Epithelial cell of proximal tubule (primary cell): ENCODE data around the gene NOCT. TPM values are rescaled to one million over a fixed set of nuclear protein-coding genes. Genes with fewer than 3 reads are reported as not detected.

Source experiments
- DNase-seq: peaks from one replicate; pipeline ENCODE4 v3.0.0-alpha.2; 2011; ENCODE audit warnings: low read depth
- H3K4me3 ChIP-seq: 2 replicates; pipeline ENCODE4 v1.5.1; 2011; ENCODE audit warnings: low read depth, mild to moderate bottlenecking, low read length
- CTCF ChIP-seq: conservative IDR thresholded peaks from 2 replicates; pipeline ENCODE4 v1.5.1; 2012; ENCODE audit warnings: low read depth, mild to moderate bottlenecking, low read length
- total RNA-seq: library from RNA; depleted of rRNA; stranded (reverse); fragments of >200 nt; gene quantifications from 2 replicates; pipeline ENCODE4 v1.2.3, GENCODE V29; 2015

Gene NOCT
- total RNA-seq, 1 donor from 2014 or later: 27.4 TPM

- TF ChIP-seq CTCF: no peak
- H3K4me3 ChIP-seq: no peak overlapping the region
These were observed 63.3 kb downstream of the NOCT start for GRCh38 chr4:139078926-139079325.

DNA sequence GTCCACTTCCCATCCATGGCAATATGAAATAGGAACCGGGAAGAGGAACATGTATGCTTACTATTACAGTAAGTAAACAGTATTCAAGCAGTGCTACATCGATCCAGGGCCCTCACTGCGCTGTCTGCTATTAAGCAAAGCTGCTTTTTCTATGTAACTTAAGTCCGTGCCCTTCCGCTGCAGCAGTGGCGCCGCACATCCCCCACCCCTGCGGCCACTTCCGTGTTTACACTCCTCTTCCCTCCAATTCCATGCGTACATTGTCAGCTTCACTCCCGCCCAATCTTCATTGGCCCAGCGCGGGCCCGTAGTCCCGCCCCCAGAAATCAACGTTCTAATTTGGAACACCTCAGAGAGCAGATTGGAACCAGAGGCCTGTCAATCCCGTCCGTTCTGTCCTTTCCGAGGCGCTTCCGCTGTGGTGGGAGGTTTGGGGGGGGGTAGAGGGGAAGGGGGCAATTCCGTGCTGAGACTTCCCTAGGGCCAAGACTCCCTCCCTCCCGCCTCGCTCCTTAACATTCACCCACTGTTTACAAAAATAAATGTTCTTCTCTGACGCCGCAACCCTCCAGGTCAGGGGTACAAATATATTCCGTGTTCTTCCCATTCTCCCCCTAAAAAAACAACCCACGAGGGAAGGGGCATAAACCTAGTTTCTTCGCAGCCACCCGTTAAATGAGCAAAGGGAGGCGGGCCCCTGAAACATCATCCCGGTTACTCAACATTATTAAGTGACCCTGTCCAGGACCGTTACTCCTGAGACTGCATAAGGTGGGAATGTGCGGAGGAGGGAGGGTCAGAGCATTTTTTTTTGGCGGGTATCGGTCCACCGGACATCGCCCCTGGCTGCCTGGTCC lies 67.4 kb downstream of the NOCT start:
- no peak for TF ChIP-seq CTCF
- H3K4me3 ChIP-seq: peak overlapping the region; percentile 86
- DNase-seq: peak; percentile 78

More at GRCh38 chr4:139078926-139079325, 63.3 kb downstream of the NOCT start:
- DNase-seq: no peak

- peak overlapping the region; percentile 86 for H3K4me3 ChIP-seq
- TF ChIP-seq CTCF: peak; percentile 24
- DNase-seq: no peak
These were observed 68.0 kb downstream of the NOCT start for GRCh38 chr4:139083607-139083955.

GRCh38 chr4:139083956-139084803 lies 68.6 kb downstream of the NOCT start:
- H3K4me3 ChIP-seq: peak overlapping the region; percentile 86
- no peak for TF ChIP-seq CTCF
- DNase-seq: no peak

DNA sequence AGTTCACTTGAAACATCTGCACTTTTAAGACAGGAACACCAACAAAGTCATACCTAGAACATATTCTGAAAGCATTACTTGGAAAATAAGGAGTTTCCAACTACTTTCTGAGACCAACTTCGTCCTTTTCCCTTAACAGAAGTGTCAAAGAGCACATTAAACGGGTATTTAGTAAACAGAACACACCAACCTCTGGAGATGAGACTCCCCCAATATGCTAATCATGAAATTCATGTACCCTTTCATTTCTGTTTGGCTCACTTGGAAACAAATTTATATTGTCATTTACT lies 69.2 kb downstream of the NOCT start:
- H3K4me3 ChIP-seq: peak overlapping the region; percentile 86
- DNase-seq: no peak
- TF ChIP-seq CTCF: no peak

DNA sequence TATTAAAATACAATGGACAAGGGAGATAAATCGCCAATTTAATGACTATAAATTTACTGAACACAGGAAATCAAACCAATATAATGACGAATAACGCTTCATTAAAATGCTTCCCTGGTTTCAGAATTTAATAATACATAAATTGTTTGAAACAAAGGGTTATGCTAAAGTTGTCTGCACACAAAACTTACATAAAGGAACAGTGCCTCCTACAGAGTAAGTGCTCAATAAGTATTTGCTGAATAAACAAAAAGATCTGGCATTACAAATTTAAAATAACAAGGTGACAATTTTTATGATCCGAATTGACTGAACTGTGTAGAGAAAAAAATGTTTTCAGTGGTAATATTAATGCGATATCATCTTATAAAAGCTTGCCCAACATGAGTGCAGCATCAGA lies 69.6 kb downstream of the NOCT start:
- DNase-seq: no peak
- peak; percentile 37 for TF ChIP-seq CTCF
- H3K4me3 ChIP-seq: peak overlapping the region; percentile 86
